Iris pigment epithelial cell (primary cell): ENCODE measurements around the gene FRAS1.

Experiments
- DNase-seq: peaks from one replicate; pipeline ENCODE4 v3.0.0-alpha.2; 2011; ENCODE audit warnings: low read depth

Gene FRAS1

DNA sequence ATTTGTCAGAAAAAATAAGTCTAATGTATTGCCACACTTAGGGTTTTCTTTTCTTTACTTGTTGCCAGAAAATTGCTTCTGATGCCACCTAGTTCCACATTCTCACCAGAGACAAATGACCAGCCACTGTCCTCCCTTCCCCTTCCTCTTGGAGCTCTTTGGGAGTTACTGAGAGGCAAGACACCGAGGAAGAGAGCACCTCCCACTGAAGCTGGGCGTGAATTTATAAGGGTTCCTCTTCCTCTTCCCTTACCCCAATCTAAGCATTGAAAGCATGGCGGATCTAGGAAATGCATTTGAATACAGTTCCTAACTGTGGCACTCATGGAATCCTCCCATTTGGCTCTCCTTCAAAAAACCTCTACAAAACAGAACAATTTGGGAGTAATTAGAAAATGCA lies 524.5 kb downstream of the FRAS1 start:
- DNase-seq = no peak

DNA sequence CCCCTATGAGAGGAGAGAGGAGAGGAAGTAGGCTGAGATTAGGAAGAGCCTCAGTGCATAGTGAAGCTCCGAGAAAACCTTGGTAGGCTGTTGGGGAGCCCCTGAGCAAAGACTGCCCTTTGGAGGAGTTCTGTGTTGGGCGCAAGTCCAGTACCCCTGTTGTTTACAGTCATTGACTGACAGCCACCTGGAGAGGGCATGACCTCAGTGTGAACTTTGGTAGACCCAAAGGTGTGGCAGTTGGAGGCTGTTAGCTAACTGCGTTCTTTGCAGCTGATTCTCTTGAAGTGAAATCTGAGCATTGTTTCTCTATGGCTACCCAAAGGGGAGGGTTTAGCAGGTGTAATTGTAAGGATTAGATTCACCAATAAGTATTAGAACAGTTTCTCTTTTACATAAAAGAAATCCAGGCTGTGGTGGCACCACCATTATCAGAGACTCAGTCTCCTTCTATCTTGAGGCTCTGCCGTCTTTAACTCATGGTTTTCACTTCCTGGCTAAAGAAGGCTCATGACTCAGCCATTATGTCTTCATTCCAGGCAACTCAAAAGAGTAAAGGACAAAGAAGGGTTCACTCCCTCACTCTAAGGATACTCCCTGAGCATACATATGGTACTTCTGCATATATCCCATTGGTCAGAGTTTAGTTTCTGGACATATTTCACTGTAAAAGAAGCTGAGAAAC lies 527.9 kb downstream of the FRAS1 start:
- peak; percentile 71 for DNase-seq

DNA sequence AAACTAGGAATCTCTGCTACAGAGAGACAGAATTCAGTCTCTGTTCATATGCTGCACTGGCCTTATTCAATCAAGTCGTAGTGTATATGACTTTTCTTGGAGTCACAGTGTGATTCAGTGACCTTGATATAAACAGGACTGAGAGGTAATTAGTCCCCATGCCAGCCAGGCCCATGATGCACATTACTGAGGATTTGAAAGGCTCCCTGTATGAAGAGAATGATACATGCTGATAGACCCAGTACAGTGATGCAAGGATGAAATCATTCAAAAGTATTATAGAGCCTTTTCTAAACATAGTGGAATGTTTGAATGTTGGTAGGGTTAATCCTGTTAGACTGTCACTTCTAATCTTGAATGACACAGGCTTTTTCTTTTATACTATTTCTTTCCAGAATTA lies 528.5 kb downstream of the FRAS1 start:
- DNase-seq = peak; percentile 61

DNA sequence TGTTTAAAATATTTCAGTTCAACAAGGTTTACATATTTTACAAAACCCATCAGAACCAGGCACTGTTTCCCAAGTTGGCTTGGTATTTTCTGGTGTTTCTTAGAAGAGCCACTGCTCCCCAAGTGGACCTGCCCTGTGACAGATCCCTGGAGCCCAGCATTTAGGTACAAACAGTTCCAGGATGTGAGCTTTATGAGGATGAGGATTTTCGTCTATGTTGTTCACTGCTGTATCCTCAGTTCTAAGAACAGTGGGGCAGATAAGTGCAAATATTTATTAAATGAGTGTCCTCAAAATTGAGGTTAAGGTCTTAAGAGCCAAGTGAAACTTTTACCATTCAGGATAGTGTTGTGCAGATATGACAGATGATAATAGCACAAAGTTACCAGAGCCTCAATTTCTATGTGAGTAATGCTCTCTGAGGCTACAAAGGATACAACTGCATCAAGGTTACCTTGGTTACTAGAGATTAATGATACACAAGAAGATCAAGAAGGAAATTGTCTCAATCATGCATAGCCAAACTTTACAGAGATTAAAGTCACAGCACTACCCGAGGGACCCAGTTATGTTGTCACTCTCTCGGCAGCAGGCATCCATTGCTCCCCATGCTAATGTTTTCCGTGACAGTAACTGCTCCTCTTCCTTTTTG lies 531.9 kb downstream of the FRAS1 start:
- peak; percentile 53 for DNase-seq

DNA sequence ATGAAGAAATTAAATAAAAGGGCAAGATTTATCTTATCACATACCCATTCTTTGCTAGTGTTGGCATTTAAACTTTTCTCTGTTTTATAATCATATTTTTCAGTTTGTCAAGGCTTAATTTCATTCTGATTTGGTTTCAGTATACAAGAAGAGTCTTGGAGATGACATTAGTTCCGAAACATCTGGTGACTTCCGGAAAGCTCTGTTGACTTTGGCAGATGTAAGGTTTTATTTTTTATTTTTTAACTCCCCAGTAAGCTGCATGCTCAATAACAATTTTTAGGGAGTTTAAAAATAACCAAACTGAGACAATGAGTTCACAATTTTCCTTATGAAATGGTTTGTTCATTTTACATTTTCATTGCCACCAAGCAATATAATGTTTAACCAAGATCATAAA lies 534.3 kb downstream of the FRAS1 start:
- DNase-seq = no peak

GRCh38 chr4:78592088-78592783 lies 535.1 kb downstream of the FRAS1 start:
- DNase-seq = no peak
